Subcutaneous abdominal adipose tissue (tissue), 5 donors: ENCODE measurements around the gene DNAJB12.
"Not testable (repeated sequence)": the region's sequence is repeated elsewhere in the genome, so short reads cannot be mapped to it uniquely, and the experiment has no call there.

Experiments
- H3K27ac ChIP-seq: one replicate; pipeline ENCODE4 v1.7.0; 2013; ENCODE audit warnings: low read depth, mild to moderate bottlenecking, inconsistent platforms, low read length, moderate library complexity
- H3K27me3 ChIP-seq, 5 donors: one replicate each; pipeline ENCODE4 v1.7.0; 2013; ENCODE audit warnings: low read length in 5 of 5, inconsistent platforms in 1 of 5; ENCODE audit not compliant: control insufficient read depth in 5 of 5, insufficient read depth in 4 of 5
- H3K36me3 ChIP-seq, 5 donors: one replicate each; pipeline ENCODE4 v1.7.0; 2013; ENCODE audit warnings: low read length in 5 of 5; ENCODE audit not compliant: control insufficient read depth in 5 of 5, insufficient read depth in 5 of 5
- H3K4me1 ChIP-seq, 5 donors: one replicate each; pipeline ENCODE4 v1.7.0; 2013; ENCODE audit warnings: low read length in 5 of 5, mild to moderate bottlenecking in 3 of 5, moderate library complexity in 1 of 5; ENCODE audit not compliant: control insufficient read depth in 5 of 5, insufficient read depth in 5 of 5
- H3K4me3 ChIP-seq, 5 donors: one replicate each; pipeline ENCODE4 v1.7.0; 2013; ENCODE audit warnings: low read length in 5 of 5, low read depth in 1 of 5
- H3K9ac ChIP-seq, 5 donors: one replicate each; pipeline ENCODE4 v1.7.0; 2013; ENCODE audit warnings: low read length in 5 of 5, mild to moderate bottlenecking in 4 of 5, moderate library complexity in 3 of 5
- H3K9me3 ChIP-seq, 5 donors: one replicate each; pipeline ENCODE4 v1.7.0; 2013; ENCODE audit warnings: low read length in 5 of 5; ENCODE audit not compliant: control insufficient read depth in 5 of 5
- donor health status: healthy.
- donor health status: healthy.
- donor health status: healthy.
- donor health status: healthy.
- donor health status: healthy.

The DNAJB12 gene

GRCh38 chr10:72355214-72355555 is 466 bp upstream of the DNAJB12 start:
- H3K4me3 ChIP-seq = peak overlapping the region; percentile 74 to 99 (median 94)
- H3K4me1 ChIP-seq = peaks cover 5 to 34% (median 23%) of the 10 kb centered on the region in 5 donors
- H3K9ac ChIP-seq = peak overlapping the region; percentile 84 to 99 (median 93)
- no peaks in the 10 kb centered on the region for H3K9me3 ChIP-seq
- H3K27ac ChIP-seq = peak overlapping the region; percentile 97
- H3K27me3 ChIP-seq = no peaks in the 10 kb centered on the region
- peaks cover 0 to 16% (median 10%) of the 10 kb centered on the region in 5 donors for H3K36me3 ChIP-seq

- Histone ChIP-seq H3K27ac (peak overlapping the region; percentile 97), H3K9me3 (no peaks in the 10 kb centered on the region), H3K36me3 (peaks cover 0 to 26% (median 21%) of the 10 kb centered on the region in 5 donors), H3K4me1 (peaks cover 5 to 34% (median 23%) of the 10 kb centered on the region in 5 donors), H3K4me3 (peak overlapping the region; percentile 74 to 99 (median 94)), H3K27me3 (no peaks in the 10 kb centered on the region), H3K9ac (peak overlapping the region; percentile 84 to 99 (median 93))
These were observed 759 bp downstream of the DNAJB12 start for GRCh38 chr10:72353965-72354355.

GRCh38 chr10:72353028-72353964 is 1.4 kb downstream of the DNAJB12 start:
- Histone ChIP-seq H3K9ac (peak overlapping the region; percentile 84 to 99 (median 93)), H3K36me3 (peaks cover 0 to 33% (median 28%) of the 10 kb centered on the region in 5 donors), H3K27me3 (no peaks in the 10 kb centered on the region), H3K4me3 (peak overlapping the region; percentile 74 to 99 (median 94)), H3K4me1 (peaks cover 5 to 34% (median 23%) of the 10 kb centered on the region in 5 donors), H3K27ac (peak overlapping the region; percentile 97), H3K9me3 (no peaks in the 10 kb centered on the region)

GRCh38 chr10:72351479-72351878 is 3.2 kb downstream of the DNAJB12 start:
- H3K27ac ChIP-seq = no peak overlapping the region
- H3K9me3 ChIP-seq = no peaks in the 10 kb centered on the region
- H3K36me3 ChIP-seq = peaks cover 0 to 36% (median 33%) of the 10 kb centered on the region in 5 donors
- no peak overlapping the region for H3K9ac ChIP-seq
- H3K4me3 ChIP-seq = no peak overlapping the region
- peaks cover 5 to 34% (median 23%) of the 10 kb centered on the region in 5 donors for H3K4me1 ChIP-seq
- H3K27me3 ChIP-seq = no peaks in the 10 kb centered on the region

GRCh38 chr10:72349438-72349837 is 5.3 kb downstream of the DNAJB12 start:
- no peak overlapping the region for H3K9ac ChIP-seq
- H3K4me1 ChIP-seq = peaks cover 5 to 28% (median 17%) of the 10 kb centered on the region in 5 donors
- H3K27ac ChIP-seq = no peak overlapping the region

GRCh38 chr10:72348282-72348681 is 6.4 kb downstream of the DNAJB12 start:
- peaks cover 0 to 53% (median 51%) of the 10 kb centered on the region in 5 donors for H3K36me3 ChIP-seq
- no peak overlapping the region for H3K9ac ChIP-seq
- H3K27me3 ChIP-seq = no peaks in the 10 kb centered on the region
- no peak overlapping the region for H3K4me3 ChIP-seq
- peaks cover 1 to 19% (median 8%) of the 10 kb centered on the region in 5 donors for H3K4me1 ChIP-seq
- H3K27ac ChIP-seq = no peak overlapping the region
- no peaks in the 10 kb centered on the region for H3K9me3 ChIP-seq

More at GRCh38 chr10:72349438-72349837, 5.3 kb downstream of the DNAJB12 start:
- Histone ChIP-seq H3K9me3 (no peaks in the 10 kb centered on the region), H3K27me3 (no peaks in the 10 kb centered on the region), H3K36me3 (peaks cover 0 to 42% (median 40%) of the 10 kb centered on the region in 5 donors), H3K4me3 (no peak overlapping the region)

- H3K27me3 ChIP-seq, H3K4me3 ChIP-seq, H3K9me3 ChIP-seq, H3K27ac ChIP-seq, H3K4me1 ChIP-seq, H3K9ac ChIP-seq: not testable (repeated sequence)
- H3K36me3 ChIP-seq = peaks cover 0 to 70% (median 64%) of the 10 kb centered on the region in 5 donors
These were observed 8.6 kb downstream of the DNAJB12 start for GRCh38 chr10:72346117-72346516.

GRCh38 chr10:72344932-72345331 is 9.8 kb downstream of the DNAJB12 start:
- Histone ChIP-seq H3K4me1 (peaks cover 0 to 5% (median 0%) of the 10 kb centered on the region in 5 donors), H3K9ac (no peak overlapping the region), H3K4me3 (no peak overlapping the region), H3K9me3 (no peaks in the 10 kb centered on the region), H3K36me3 (peaks cover 0 to 68% (median 61%) of the 10 kb centered on the region in 5 donors), H3K27ac (no peak overlapping the region), H3K27me3 (no peaks in the 10 kb centered on the region)

- no peak overlapping the region for H3K4me3 ChIP-seq
- peaks cover 0 to 63% (median 53%) of the 10 kb centered on the region in 5 donors for H3K36me3 ChIP-seq
- H3K4me1 ChIP-seq = peaks cover 0 to 5% (median 0%) of the 10 kb centered on the region in 5 donors
- H3K27me3 ChIP-seq = no peaks in the 10 kb centered on the region
- H3K27ac ChIP-seq = no peak overlapping the region
- H3K9me3 ChIP-seq = no peaks in the 10 kb centered on the region
- H3K9ac ChIP-seq = no peak overlapping the region
These were observed 11.8 kb downstream of the DNAJB12 start for GRCh38 chr10:72342911-72343310.
